ENCODE measurements around the gene DMXL1.

Gene DMXL1

GRCh38 chr5:119286511-119287488 lies 215.9 kb downstream of the DMXL1 start:
- no peak for TF ChIP-seq CTCF (IDR thresholded peaks at IDR 0.05; ENCODE audit: low read depth, low read length)
- no peak overlapping the region for H3K4me3 ChIP-seq (ENCODE audit: low read depth, low read length)

- no peak for TF ChIP-seq CTCF (IDR thresholded peaks at IDR 0.05; ENCODE audit: low read depth, low read length)
- no peak overlapping the region for H3K4me3 ChIP-seq (ENCODE audit: low read depth, low read length)
These were observed 216.7 kb downstream of the DMXL1 start for GRCh38 chr5:119287547-119288111.

GRCh38 chr5:119288379-119289033 lies 217.6 kb downstream of the DMXL1 start:
- no peak overlapping the region for H3K4me3 ChIP-seq (ENCODE audit: low read depth, low read length)
- TF ChIP-seq CTCF (IDR thresholded peaks at IDR 0.05; ENCODE audit: low read depth, low read length), result no peak

GRCh38 chr5:119289438-119290044 lies 218.7 kb downstream of the DMXL1 start:
- H3K4me3 ChIP-seq (ENCODE audit: low read depth, low read length), result no peak overlapping the region

GRCh38 chr5:119290161-119290569 lies 219.3 kb downstream of the DMXL1 start:
- no peak overlapping the region for H3K4me3 ChIP-seq (ENCODE audit: low read depth, low read length)
- no peak for TF ChIP-seq CTCF (IDR thresholded peaks at IDR 0.05; ENCODE audit: low read depth, low read length)

More at GRCh38 chr5:119289438-119290044, 218.7 kb downstream of the DMXL1 start:
- TF ChIP-seq CTCF (IDR thresholded peaks at IDR 0.05; ENCODE audit: low read depth, low read length), result no peak

- no peak for TF ChIP-seq CTCF (IDR thresholded peaks at IDR 0.05; ENCODE audit: low read depth, low read length)
These were observed 219.7 kb downstream of the DMXL1 start for GRCh38 chr5:119290607-119291006.

More at GRCh38 chr5:119290607-119291006, 219.7 kb downstream of the DMXL1 start:
- no peak overlapping the region for H3K4me3 ChIP-seq (ENCODE audit: low read depth, low read length)

All from WI38 (cell line).